GM19467 (cell line): ENCODE data around the gene THSD4.

Experiments
- ATAC-seq: cut with Tn5 transposase; IDR thresholded peaks from one replicate; pipeline ENCODE4 v1.9.1; 2021; ENCODE audit warnings: mild to moderate bottlenecking, moderate library complexity; ENCODE audit not compliant: unreplicated experiment

The THSD4 gene

DNA sequence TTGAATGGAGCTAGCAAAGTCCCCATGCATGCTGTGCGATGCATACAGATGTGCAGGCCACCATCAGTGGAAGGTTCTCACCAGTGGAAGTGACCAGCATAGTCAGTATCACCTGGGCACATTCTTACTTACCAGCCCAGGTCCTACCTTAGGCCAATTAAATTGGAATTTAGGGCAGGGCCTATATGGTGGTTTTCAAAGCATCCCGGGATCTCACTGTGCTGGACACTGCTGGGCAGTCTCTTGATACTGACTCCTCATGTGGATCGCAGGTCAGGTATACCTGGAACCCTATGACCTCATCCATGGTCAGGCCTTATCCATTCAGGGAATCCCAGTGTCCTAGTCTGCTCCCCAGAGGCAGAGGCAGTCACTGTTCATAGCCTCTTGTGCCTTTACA lies 358.5 kb downstream of the THSD4 start:
- no peak for ATAC-seq

DNA sequence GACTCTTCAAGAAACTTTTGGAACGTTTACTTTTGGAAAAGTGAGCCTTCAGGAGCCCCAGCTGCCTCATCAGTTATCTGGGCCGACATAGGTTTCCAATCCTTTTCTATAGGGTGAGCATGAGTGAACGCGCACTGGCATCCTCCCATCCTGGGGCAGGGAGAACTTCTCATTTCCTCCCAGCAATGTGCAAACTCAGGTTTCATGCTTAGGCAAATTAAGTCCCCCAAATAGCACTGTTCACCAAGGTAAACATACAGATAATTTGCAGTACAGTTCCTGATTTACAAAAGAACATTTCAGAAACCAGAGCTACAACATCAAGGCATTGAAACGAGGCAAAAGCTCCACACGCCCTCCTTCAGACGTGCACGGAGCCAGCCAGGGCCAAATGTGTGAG lies 361.6 kb downstream of the THSD4 start:
- no peak for ATAC-seq

DNA sequence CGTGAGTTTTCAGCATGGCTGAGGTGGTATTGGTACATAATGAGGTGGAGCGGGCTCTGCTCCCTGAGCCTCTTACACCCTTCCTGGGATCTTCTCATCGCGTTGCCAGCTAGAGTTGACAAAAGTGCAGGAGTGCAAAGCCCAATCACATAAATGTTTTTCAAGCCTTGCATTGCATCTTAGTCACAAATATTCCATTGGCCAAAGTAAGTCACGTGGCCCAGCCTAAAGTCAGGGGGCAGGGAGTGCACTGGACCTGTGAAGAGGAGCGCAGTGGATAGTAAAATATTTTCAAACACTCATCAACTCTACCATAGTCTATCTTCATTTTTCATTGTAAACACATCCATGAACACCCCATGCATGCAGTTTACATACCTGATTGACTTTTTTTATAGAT lies 365.3 kb downstream of the THSD4 start:
- ATAC-seq = no peak

DNA sequence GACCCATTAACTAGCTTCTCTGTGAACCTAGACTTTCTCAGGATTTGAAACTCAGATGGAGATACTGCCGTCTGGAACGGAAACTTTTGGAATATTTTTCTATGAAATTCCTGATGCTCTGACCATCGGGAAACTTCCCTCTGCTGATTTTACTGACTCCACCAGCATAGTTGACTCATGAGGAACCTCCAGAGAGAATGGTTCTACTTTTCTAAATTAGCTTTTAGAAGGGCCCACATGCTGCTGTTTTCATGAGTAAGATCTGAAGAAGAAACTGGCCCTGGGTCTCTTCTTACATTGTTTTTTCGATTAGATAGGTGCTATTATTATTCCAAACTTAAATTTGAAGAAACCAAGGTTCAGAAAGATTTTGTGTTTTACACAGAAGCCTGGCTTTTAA lies 368.8 kb downstream of the THSD4 start:
- no peak for ATAC-seq

DNA sequence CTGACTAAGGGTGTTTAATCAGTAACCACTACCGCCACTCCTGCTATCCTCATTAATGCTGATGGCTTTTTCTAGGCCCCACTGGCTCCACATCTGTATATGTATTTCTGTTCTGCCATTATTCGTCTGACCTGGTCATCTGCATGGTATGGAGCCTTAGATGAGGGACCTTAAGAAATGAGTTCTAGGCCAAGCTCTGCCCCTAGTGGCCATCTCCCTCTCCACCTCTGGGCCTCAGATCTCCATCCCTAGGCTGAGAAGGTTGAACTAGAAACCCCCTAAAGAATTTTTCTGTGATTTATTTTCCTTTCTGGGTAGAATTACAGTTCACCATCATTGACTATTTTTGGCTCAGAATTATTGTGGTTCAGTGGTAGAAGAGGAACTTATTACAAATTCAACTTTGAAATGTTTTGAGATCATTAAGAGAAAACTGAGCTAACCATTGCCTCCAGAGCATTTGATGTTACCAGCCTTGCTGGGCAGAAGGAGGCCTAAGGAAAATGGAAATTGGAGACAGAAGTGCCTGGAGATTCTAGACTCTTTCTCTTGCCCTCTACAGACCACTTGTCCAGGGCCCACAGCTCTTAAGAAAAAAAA lies 369.9 kb downstream of the THSD4 start:
- ATAC-seq = no peak

DNA sequence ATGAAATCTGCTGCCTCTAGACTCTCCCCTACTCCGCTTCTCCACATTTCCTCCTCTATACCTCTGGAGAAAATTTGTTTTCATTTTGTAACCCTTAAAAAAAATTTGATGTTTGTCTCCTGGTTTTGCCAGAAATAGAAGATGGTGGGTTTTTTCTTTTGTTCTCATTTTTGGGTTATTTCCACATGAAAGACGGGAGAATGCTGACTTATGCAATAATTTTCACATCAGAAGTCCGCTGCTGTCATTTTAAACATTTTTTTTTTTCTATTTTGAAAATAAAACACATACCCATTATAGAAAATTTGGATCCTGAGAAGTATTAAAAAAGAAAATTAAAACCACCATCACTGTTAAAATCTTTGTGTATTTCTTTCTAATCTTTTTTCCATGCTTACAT lies 374.3 kb downstream of the THSD4 start:
- no peak for ATAC-seq

DNA sequence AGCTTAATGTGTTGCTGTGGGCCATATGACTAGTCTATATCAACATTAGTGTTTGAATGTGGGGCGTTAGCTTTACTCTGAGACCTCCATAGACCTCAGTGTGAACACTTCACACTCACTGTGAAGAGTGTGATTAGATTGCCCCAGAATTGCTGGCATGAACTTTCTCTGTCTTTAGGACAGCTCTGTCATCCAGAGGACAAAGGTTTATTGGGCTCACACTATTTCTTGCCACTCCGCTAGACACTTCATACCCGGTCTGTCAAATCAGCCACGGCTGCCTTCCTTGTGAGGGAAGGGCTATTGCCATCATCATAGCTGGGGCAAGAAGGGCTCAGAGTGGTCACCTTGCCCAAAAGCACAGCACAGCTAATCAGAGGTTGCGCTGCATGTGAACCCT lies 378.3 kb downstream of the THSD4 start:
- no peak for ATAC-seq

DNA sequence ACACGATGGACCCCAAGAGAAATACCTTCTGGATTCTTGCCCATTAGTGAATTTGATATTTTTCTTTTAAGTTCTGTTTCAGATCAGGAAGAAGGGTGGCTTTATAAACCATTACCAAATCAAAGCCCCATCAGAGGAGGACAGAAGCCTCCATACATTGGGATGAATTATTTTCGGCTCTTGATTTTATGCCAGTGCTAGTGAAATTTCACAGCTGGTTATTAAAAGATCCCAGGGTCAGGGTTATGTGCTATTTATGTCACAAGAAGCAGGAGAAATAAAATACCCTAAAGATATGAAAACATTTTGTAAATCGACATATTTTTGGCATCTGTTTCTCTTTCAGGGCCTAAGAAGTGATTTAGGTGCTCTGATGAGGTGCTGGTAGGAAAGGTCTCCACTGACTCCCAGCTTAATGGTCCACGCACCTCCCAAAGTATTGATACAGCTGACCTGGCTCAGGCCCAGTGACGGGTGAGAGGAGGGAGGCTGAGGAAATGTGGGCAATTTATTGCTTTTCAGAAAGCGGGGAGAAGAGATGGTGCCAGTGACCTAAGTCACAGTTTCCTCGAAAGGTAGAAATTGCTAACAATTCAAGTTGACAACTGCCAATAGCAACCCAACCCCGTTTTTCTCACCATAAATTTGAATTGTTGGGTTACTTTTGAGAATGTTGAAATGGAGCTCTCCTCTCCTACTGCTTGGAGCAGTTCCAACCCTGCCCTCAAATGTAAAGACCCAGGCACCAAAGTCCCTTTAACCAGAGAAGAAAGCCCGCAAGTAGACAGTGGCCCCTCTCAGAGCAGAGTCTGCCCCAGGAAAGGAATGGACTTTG lies 379.5 kb downstream of the THSD4 start:
- no peak for ATAC-seq

DNA sequence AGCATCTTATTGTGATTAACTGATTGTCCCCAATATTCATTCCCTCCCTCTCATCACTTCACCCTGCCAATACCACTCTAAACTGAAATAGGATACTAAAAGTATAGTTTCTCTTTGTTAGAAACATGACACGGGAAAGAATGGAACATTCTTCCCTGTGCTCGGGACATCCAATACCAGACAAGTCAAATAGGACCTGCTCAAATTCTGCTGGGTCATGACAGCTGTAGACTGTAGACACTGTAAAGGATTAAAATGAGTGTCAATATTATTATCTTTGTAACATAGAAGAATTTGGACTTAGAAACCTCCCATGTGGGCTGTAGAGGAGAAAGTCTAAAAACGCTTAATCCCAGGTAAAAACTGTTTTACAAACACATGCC lies 380.1 kb downstream of the THSD4 start:
- ATAC-seq = no peak

DNA sequence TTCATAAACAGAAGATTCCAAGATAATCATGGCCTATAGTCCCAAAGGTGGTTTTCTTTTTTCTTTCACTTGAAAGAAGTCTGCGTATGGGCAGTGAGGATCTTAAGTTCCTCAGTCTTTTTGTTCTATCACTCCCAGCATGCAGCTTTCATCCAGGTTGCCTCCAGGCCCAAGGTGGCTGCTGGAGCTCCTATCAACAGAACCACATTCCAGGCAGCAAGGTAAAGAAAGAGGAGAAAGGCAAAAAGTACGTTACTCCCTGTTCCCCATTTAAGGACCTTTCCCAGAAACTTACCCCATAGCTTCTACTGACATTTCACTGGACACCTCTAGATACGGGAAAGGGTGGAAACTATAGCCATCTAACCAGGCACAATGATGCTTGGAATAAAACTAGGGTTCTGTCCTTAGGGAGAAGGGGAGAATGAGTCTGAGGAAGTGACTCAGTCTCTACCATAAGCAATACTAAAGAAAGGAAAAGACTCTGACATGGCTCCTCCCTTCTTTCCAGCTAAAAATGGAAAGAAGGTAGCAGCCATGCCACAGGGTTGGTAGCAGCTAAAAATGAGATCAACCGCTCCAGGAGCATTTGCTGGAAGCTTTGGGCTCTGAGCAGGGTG lies 381.2 kb downstream of the THSD4 start:
- no peak for ATAC-seq

DNA sequence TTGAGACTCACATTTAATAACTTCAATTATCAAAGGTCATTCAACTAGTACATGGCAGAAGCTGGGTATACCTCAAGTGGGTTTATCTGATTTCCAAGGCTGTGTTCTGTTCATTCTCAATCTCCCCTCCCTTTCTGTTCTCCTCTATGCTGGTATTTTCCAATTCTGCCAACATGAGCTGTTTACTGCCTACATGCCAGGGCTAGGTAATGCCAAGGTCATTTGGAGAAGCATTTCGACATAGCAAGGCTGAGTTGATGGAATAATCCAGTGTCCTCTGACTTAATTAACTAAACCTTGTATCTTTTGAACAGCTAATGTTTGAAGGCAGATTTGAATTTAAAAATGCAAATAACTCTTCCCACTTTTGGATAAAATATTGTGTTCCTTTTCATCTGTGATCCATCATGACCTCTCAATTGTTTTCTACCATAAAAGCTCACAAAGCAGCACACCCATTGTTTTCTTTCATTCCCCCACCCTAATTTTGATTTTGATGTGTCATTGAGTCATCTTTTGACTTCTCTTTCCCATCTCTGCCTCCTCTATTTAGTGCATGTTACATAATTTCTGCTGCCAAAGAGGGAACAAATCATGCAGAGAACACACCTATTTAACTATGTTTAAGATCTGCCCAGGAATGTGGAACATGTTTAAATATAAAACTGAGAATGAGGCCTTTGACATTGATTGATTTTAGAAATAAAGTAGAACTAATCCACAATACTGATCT lies 386.2 kb downstream of the THSD4 start:
- ATAC-seq = no peak

DNA sequence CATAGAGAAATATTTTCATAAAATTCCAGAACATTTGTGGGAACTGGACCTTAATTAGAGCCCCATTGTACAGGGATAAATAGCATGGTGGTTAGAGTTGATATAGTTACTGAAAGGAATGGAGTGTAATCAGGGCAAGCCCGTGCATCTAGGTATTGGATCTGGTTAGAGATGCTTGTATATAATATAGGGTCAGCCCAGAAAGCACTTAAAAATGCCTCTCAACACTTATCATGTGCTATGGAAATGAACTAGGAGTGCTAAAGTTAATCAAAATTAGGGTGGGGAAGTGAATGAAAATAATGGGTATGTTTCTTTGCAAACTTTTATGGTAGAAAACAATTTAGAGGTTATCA lies 386.8 kb downstream of the THSD4 start:
- ATAC-seq = no peak

DNA sequence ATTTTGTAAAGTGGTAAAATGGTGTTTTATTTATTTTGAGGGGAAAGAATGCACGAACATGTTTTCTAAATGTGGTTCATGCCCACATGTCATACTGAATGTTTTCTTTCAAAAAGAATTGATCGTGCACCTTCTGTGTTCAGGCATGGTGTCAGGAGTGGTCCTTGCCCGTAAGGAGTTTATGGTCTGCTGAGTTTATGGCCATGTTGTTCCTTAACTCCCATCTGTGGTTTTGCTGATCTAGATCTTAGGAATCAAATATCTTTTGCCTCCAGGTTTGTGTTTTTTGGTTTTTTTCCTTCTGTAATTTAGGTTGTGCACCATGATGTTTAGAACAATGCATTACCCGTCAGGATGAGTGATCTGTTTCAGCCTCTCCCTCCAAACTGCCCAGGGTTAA lies 390.7 kb downstream of the THSD4 start:
- ATAC-seq = no peak

DNA sequence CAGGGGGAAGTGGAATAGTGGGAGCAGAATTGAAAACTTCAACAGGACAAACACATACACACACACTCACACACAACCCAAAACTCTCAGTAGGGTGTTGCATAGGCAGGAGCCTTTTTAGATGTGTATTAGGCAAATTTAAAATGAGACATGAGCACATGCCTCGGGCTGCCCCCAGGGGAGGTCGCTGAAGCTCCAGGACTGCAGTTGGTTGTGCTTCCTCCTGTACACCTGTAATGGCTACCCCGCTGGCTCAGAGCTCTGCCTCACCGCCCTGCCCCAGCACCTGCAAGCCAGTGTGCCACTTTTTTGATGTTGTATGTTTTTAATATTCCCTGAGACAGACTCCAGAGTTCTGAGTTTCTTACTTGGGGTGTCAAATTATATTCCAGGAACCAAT lies 391.7 kb downstream of the THSD4 start:
- no peak for ATAC-seq

DNA sequence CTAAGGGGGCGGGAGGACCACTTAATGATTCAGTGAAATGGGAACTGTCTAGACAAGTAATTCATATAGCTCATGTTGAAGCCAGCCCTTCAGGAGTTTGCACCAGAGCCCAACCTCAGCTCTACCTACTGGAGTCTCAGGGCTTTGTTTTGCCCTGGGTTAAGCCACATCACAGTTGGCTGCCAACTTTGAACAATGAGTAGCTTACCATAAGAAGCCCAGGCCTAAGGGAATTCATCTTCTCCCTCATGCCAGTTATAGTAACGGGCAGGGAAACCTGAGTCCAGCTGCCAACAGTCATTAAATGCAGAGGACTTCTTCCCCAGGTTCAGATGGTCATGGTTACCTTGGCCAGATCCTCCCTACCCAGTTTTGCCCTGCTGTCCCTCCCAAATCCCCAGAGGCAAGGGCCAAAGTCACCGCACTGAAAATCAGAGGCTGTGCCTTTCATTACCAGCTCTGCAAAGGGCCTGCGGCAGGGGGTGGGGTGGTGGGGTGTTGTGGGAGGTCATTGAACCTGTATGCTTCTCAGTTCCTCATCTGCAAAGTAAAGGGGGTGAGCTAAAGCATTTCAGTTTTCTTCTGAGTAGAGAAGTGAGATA lies 392.9 kb downstream of the THSD4 start:
- no peak for ATAC-seq

DNA sequence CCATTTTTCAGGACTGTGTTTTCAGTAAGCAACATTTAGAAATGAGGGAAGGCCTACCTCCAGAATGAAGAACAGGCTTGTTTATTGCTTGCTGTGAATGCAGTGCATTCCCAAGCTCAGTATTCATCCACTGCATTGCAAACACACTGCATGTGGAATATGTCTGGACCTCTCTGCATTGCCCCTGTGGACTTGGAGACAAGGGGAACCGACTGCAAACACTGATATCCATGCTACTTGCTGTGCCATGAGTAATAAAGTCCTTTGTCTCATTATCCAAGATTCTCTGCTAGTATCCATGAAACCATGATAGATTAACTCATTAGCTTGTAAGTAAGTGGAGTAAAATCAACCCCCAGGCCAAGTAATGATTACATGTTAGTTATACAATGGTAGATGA lies 393.9 kb downstream of the THSD4 start:
- no peak for ATAC-seq

DNA sequence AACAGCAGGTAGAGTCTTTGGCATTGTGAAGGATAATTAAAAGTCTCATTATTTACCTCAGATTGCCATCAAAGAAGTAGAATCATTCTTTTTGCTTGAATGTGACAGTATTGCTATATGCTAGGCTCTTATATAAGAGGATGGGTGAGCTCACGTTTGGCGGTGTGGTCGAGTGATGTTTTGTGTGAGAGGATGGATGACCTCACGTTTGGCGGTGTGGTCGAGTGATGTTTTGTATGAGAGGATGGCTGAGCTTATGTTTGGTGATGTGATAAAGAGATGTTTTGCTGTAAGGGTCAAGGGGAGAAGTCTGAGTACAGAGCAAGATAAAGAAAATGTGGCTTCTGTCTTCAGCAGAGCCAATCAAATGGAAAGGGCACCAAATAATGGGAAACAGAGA lies 395.5 kb downstream of the THSD4 start:
- ATAC-seq = no peak

DNA sequence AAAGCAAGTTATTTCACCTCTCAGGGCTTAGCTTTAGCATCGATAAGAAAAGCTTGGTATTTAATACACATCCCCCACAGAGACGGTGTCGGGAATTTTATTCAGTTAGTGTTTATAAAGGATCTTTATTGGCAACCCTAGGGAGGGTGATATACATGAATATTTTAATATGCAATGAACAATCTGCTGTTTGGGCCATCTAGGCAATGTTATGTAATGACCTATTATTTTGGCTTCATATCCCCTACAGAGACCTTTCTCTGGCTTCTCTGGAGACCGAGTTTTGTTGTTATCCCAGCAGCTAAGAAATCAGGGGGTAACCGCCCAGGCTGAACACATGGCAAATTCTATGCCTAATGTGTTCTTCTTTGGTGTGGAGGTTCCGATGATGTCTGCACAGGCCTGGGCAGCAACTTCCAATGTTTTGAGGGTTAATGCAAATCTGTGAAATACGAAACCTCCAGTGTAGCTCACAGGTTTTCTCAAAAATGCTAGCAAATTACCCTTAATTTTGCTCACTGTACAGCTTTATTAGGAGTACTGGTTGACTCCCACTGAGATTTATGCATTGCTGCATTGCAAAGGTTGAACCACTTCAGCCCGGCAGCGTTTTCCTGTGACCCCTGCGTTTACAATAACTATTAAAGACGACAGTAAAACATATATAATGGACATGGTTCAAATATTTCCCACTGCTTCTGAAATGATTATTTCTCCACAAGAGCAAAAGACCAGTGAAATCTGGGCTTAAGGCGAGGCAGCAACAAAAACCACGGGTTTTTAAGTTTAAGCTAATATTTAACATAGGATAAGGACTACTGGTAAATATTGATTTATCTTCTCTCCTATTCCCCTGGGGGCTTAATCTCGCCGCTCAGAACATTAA lies 396.8 kb downstream of the THSD4 start:
- no peak for ATAC-seq

DNA sequence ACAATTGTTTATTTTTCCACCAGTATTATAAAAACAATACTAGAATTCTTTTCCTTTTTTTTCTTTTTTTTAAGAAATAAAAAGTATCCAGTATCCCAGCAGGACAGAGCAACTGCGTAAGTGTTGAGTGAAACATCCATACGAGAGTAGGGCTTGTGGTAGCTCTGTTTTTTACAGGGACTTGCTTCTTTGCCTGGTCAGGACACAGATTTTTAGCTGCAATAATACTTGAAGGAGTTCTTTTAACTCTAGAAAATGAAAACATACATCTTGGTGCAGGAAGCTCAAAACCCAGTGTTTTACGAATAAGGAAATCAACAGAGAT lies 397.4 kb downstream of the THSD4 start:
- no peak for ATAC-seq

DNA sequence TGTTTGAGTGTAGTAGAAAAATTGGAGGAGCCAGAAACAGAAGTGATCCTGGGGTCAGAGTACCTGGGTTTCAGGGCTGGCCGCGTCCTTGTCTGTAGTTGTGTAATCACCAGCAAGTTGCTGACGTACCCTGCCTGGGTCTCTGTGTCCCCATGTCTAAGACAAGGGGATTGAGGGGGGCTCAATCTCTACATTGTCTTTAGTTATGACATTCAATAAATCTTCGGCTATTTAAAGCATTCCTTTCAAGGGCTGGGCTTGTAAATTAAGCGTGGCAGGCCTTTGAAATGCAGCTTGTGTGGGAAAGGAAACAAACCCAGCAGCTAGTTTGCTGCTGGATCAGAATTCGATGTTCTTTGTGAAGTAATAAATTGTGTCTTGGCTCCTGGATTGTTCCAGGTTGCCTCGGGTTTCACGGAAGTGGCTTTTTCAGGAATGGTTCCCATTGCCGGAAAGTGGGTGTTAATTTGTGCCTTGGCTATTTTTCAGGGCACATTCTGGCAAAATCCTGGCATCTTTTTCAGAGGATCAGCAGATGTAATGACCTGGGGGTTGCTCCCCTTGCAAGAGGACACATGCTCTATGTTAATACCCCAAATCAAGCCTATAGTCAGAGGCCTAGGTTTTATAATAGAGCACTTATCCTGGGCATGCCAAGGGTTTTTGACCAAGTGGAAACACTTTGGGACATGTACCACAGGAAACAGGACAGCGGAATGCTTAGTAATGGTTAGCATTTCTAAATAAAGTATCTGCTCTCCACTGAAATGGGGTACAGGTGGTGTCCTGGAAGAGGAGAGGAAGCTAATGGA lies 400.3 kb downstream of the THSD4 start:
- no peak for ATAC-seq
